ENCODE measurements around the gene PGAP6.

- no peak for TF ChIP-seq EP300 (IDR thresholded peaks at IDR 0.05)
- TF ChIP-seq, protein P1, sequence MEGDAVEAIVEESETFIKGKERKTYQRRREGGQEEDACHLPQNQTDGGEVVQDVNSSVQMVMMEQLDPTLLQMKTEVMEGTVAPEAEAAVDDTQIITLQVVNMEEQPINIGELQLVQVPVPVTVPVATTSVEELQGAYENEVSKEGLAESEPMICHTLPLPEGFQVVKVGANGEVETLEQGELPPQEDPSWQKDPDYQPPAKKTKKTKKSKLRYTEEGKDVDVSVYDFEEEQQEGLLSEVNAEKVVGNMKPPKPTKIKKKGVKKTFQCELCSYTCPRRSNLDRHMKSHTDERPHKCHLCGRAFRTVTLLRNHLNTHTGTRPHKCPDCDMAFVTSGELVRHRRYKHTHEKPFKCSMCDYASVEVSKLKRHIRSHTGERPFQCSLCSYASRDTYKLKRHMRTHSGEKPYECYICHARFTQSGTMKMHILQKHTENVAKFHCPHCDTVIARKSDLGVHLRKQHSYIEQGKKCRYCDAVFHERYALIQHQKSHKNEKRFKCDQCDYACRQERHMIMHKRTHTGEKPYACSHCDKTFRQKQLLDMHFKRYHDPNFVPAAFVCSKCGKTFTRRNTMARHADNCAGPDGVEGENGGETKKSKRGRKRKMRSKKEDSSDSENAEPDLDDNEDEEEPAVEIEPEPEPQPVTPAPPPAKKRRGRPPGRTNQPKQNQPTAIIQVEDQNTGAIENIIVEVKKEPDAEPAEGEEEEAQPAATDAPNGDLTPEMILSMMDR (IDR thresholded peaks at IDR 0.05): no peak
Measured at GRCh38 chr16:374616-374926, 7.2 kb downstream of the PGAP6 start.

Data from esophagus muscularis mucosa (tissue), 3 donors.